Memory B cell (primary cell): ENCODE data around the gene GNG4.
A peak's percentile ranks its signal among the peaks of the same experiment; 100 is the strongest.
"Not testable (repeated sequence)": the region's sequence is repeated elsewhere in the genome, so short reads cannot be mapped to it uniquely, and the experiment has no call there.

Source experiments
- ATAC-seq: fragments of 150-1000 bp; cut with Tn5 transposase; 2 replicates; pipeline ENCODE4 v1.10.0; 2021; ENCODE audit warnings: low read depth, mild to moderate bottlenecking, moderate library complexity
- DNase-seq, 2 donors: peaks; one replicate each; pipeline ENCODE4 v3.0.0; 2022; ENCODE audit warnings: low spot score in 2 of 2
- H3K27ac Mint-ChIP-seq: one replicate; pipeline ENCODE4 v1.8.0; 2022; ENCODE audit warnings: mild to moderate bottlenecking, moderate library complexity, mixed read lengths
- H3K27me3 Mint-ChIP-seq: one replicate; pipeline ENCODE4 v1.8.0; 2022; ENCODE audit warnings: mixed read lengths
- H3K36me3 Mint-ChIP-seq: one replicate; pipeline ENCODE4 v1.8.0; 2022; ENCODE audit warnings: mild to moderate bottlenecking, mixed read lengths
- H3K4me1 Mint-ChIP-seq: one replicate; pipeline ENCODE4 v1.8.0; 2022; ENCODE audit warnings: mixed read lengths
- H3K4me3 Mint-ChIP-seq: one replicate; pipeline ENCODE4 v1.8.0; 2022; ENCODE audit warnings: mild to moderate bottlenecking, moderate library complexity, mixed read lengths
- H3K9me3 Mint-ChIP-seq: one replicate; pipeline ENCODE4 v1.8.0; 2022; ENCODE audit warnings: mixed read lengths

The GNG4 gene

GRCh38 chr1:235643837-235644692 lies 5.5 kb downstream of the GNG4 start:
- Mint-ChIP-seq H3K36me3 (no peaks in the 10 kb centered on the region), H3K4me3 (no peak overlapping the region), H3K27me3 (peaks cover 33% of the 10 kb centered on the region), H3K27ac (no peak overlapping the region), H3K9me3 (no peaks in the 10 kb centered on the region), H3K4me1 (peaks cover 17% of the 10 kb centered on the region)
- DNase-seq (no peak), ATAC-seq (no peak)

- ATAC-seq (no peak), DNase-seq (no peak)
- H3K27me3 Mint-ChIP-seq: peaks cover 33% of the 10 kb centered on the region
- H3K9me3 Mint-ChIP-seq: no peaks in the 10 kb centered on the region
- H3K27ac Mint-ChIP-seq: no peak overlapping the region
- peaks cover 14% of the 10 kb centered on the region for H3K4me1 Mint-ChIP-seq
- H3K4me3 Mint-ChIP-seq: no peak overlapping the region
- no peaks in the 10 kb centered on the region for H3K36me3 Mint-ChIP-seq
Observed at GRCh38 chr1:235642943-235643371, 6.6 kb downstream of the GNG4 start.

DNA sequence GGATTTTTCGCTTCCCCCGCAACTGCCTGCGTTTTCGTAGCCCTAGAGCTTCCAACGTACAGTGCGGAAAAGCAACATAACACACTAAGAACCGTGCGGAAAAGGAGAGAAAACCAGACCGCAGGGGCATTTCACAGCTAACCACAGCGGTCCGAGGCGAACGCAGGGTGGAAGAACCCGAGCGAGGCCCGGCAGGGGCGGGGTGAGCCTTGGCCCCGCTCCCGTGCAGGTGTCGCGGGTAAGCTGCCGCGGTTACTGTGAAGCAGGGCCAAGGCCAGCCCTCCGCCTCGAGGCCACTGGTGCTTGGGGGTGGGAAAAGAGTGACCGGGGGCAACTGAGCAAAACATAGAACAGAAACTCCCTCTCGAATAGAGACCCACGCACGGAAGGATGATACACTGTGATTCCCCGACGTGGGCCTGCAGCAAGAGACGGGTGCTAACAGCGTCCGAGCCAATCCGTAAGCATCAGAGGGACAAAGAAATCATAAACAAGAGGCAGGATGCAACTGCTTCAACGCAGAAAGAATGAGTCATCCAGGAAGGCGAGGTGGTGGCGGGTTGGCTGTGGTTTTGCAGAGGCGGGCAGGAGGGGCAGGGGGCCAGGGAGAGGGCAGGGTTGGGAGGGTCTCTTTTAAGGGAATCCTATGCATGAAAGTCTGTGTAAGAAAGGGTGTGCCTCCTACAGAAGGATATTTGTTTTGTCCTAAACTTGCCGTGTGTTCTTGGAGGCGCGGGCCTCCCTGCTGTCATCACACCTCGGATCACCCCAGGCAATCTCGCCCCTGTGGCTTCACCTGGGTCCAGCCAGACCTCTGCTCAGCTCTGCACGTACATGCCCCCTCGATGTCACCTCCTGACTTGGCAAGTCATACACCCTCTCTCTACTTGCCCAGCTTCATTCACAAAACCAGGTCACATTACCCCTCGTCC lies 7.3 kb downstream of the GNG4 start:
- no peaks in the 10 kb centered on the region for H3K9me3 Mint-ChIP-seq
- H3K4me3 Mint-ChIP-seq: peak overlapping the region; percentile 75
- H3K4me1 Mint-ChIP-seq: peaks cover 14% of the 10 kb centered on the region
- ATAC-seq: peak; percentile 71
- peak in 1 of 2 donors; percentile 14 for DNase-seq
- no peaks in the 10 kb centered on the region for H3K36me3 Mint-ChIP-seq
- H3K27ac Mint-ChIP-seq: no peak overlapping the region
- peaks cover 33% of the 10 kb centered on the region for H3K27me3 Mint-ChIP-seq

- Mint-ChIP-seq H3K4me3 (no peak overlapping the region), H3K4me1 (peaks cover 14% of the 10 kb centered on the region), H3K9me3 (no peaks in the 10 kb centered on the region), H3K27me3 (peaks cover 26% of the 10 kb centered on the region), H3K36me3 (no peaks in the 10 kb centered on the region), H3K27ac (no peak overlapping the region)
- ATAC-seq (no peak), DNase-seq (no peak)
Observed at GRCh38 chr1:235640580-235640979, 9.0 kb downstream of the GNG4 start.

- H3K27me3 Mint-ChIP-seq: peaks cover 22% of the 10 kb centered on the region
- no peak overlapping the region for H3K4me3 Mint-ChIP-seq
- no peak overlapping the region for H3K27ac Mint-ChIP-seq
- DNase-seq: no peak
- no peak for ATAC-seq
- no peaks in the 10 kb centered on the region for H3K9me3 Mint-ChIP-seq
- peaks cover 14% of the 10 kb centered on the region for H3K4me1 Mint-ChIP-seq
- H3K36me3 Mint-ChIP-seq: no peaks in the 10 kb centered on the region
Observed at GRCh38 chr1:235639226-235640205, 10.1 kb downstream of the GNG4 start.

- H3K36me3 Mint-ChIP-seq, H3K27ac Mint-ChIP-seq, DNase-seq, ATAC-seq, H3K9me3 Mint-ChIP-seq, H3K4me3 Mint-ChIP-seq: not testable (repeated sequence)
- Mint-ChIP-seq H3K27me3 (peaks cover 21% of the 10 kb centered on the region), H3K4me1 (peaks cover 14% of the 10 kb centered on the region)
Observed at GRCh38 chr1:235638612-235639011, 11.0 kb downstream of the GNG4 start.

GRCh38 chr1:235637756-235638534 lies 11.6 kb downstream of the GNG4 start:
- peaks cover 15% of the 10 kb centered on the region for H3K27me3 Mint-ChIP-seq
- H3K27ac Mint-ChIP-seq: no peak overlapping the region

DNA sequence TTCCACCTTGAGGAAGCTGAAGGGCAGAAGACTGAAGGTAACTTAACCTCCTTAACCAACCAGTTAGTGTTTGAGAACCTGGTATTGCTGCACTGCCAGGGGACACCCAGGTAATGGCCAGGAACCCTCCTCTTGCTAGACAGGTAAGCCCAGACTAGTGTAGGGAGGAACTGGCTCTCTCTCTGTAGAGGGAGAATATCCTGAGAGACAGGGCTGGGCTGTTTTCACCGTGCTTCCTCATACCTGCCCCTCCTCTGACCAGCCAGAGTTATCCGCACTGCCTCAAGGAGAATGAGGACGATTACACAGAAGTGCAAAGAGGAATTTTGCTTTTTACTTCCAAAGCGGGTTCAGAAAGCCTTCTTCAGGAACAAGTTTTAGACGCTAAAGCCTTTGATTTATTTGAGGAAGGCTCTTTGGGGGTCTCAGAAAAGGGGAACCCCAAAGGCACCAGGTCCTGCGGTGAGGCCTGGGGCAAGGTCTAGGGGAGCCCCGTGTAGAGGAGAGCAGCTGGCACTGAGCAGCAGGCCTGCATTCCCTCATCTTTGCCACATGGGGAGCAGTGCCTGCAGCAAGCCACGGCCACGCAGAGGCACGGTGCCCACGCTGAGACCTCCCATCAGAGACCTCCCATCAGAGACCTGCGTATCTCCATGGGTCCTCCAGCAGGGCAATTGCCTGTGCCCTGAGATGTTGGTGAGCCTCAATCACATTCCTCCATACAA lies 13.5 kb downstream of the GNG4 start:
- DNase-seq: no peak
- no peak overlapping the region for H3K4me3 Mint-ChIP-seq
- no peak overlapping the region for H3K27ac Mint-ChIP-seq
- peaks cover 5% of the 10 kb centered on the region for H3K4me1 Mint-ChIP-seq
- H3K9me3 Mint-ChIP-seq: no peaks in the 10 kb centered on the region
- ATAC-seq: no peak
- H3K36me3 Mint-ChIP-seq: no peaks in the 10 kb centered on the region
- H3K27me3 Mint-ChIP-seq: peaks cover 8% of the 10 kb centered on the region

More at GRCh38 chr1:235637756-235638534, 11.6 kb downstream of the GNG4 start:
- H3K9me3 Mint-ChIP-seq: no peaks in the 10 kb centered on the region
- DNase-seq: no peak
- H3K4me3 Mint-ChIP-seq: no peak overlapping the region
- peaks cover 12% of the 10 kb centered on the region for H3K4me1 Mint-ChIP-seq
- H3K36me3 Mint-ChIP-seq: no peaks in the 10 kb centered on the region
- ATAC-seq: no peak

DNA sequence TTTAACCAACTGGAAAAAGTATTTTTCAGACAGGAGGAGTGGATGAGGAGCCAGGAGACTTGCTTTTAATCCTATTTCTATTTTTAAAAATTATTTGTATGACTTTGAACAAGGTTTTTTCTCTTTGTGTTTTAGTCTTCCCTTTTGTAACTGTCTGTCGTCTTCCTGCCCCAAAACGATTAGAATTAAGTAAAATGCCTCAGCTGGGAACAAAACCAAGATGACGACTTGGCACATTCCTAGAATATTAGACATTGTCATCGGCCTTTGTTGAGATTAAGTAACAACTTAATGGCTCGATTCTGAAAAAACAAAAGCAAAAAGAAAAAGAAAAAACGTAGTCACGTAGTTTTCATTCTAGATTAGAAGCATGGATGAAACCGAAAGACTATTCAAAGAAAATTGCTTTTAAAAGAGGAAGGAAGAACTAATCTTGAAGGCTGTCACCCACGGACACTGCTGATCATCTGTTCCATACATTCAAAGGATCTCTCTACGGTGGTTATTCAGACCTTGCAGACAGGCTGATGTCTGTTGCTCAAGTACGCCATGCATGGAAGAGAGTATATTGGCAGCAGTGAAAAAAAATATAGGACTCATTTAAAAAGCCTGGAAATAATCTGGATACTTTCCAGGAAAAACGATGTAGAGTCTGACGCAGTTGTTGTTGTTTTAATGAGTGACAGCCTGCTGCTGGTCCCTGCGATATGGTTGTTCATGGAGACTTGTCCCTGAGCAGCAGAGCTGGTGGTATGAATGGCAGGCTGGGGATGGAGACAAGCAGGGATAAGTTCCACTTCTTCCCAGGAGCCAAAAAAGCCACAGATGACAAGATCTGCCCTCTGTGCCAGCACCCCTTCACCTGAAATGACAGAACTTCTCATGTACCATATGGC lies 16.8 kb downstream of the GNG4 start:
- Mint-ChIP-seq H3K27me3 (peaks cover 12% of the 10 kb centered on the region), H3K4me1 (peaks cover 5% of the 10 kb centered on the region), H3K36me3 (no peaks in the 10 kb centered on the region), H3K27ac (peak overlapping the region; percentile 12), H3K4me3 (peak overlapping the region; percentile 56), H3K9me3 (no peaks in the 10 kb centered on the region)
- DNase-seq (no peak), ATAC-seq (peak; percentile 57)

- ATAC-seq (no peak), DNase-seq (no peak)
- peaks cover 12% of the 10 kb centered on the region for H3K27me3 Mint-ChIP-seq
- H3K36me3 Mint-ChIP-seq: no peaks in the 10 kb centered on the region
- no peak overlapping the region for H3K27ac Mint-ChIP-seq
- no peak overlapping the region for H3K4me3 Mint-ChIP-seq
- peaks cover 5% of the 10 kb centered on the region for H3K4me1 Mint-ChIP-seq
- H3K9me3 Mint-ChIP-seq: no peaks in the 10 kb centered on the region
Observed at GRCh38 chr1:235631816-235632215, 17.8 kb downstream of the GNG4 start.

DNA sequence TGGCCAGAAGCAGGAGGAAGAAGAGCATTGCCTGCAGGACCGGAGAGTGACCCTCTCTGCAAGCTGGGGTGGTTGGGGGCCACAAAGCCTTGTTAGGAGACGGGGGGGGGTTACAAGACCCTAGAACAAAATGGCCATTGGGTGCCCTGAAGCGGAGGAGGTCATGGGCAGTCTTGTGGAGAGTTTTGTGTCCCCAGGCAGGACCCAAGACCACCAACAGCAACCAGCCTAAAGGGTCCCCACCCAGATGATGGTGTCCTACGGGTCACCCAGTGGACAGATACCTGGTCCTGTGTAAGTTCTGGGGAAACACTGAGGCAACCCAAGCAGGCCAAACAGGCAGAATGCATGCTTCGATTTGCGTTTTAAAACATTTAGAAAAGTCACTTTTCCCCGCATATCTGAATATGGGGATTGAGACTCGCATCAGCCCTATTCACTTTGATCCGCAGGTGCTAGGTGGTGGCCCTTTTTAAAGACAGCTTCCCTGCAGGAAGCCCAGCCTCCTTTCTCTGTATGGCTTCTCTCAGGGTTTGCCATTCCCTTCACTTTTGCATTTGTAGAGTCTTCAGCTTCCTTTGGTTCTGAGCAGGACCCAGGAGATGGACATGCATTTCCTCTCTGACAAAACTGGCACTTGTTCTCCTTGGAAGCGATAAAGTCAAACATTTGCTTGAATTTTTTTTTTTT lies 21.1 kb downstream of the GNG4 start:
- H3K4me3 Mint-ChIP-seq: no peak overlapping the region
- DNase-seq: no peak
- H3K36me3 Mint-ChIP-seq: no peaks in the 10 kb centered on the region
- no peak for ATAC-seq
- no peaks in the 10 kb centered on the region for H3K9me3 Mint-ChIP-seq
- peaks cover 5% of the 10 kb centered on the region for H3K4me1 Mint-ChIP-seq
- H3K27ac Mint-ChIP-seq: no peak overlapping the region
- H3K27me3 Mint-ChIP-seq: peaks cover 15% of the 10 kb centered on the region
